Measurements from ENCODE around the gene MAPK1IP1L.
A peak's percentile ranks its signal among the peaks of the same experiment; 100 is the strongest.

MAPK1IP1L gene

DNA sequence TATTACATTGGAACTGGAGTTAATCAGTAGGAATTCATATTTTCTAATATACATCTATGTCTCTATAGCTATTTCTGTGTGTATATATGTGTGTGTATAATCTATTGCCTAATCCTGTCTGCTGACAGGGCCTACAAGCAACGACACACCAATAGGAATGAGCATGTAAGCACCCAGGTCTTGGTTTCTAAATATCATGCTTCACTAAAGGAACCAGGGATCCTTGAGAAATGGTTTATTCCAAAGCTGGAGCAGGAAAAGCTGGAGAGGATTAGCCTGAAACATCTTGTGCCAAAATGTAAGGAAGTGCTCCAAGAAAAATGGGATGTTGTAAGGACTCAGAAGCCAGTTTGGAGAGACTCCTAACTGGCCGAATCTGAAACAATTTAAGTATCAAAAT lies 48.3 kb downstream of the MAPK1IP1L start:
- H3K4me3 ChIP-seq (ENCODE audit: low read depth, low read length): no peak overlapping the region
- H3K4me1 ChIP-seq (ENCODE audit: control insufficient read depth, insufficient read depth, low read length): peaks cover 15% of the 10 kb centered on the region
- CTCF ChIA-PET: no interaction called here
- H3K9me3 ChIP-seq (ENCODE audit: control insufficient read depth, insufficient read depth, low read depth, low read length): no peaks in the 10 kb centered on the region
- H3K27ac ChIP-seq (ENCODE audit: extremely low read depth, low read depth, low read length): no peak overlapping the region
- H3K36me3 ChIP-seq (ENCODE audit: control insufficient read depth in 2 of 2, insufficient read depth in 1 of 2, low read length in 2 of 2): no peaks in the 10 kb centered on the region
- POLR2A ChIA-PET: interaction anchor here (0.9 kb wide), 1 partner anchor 48 kb away, joined by 3 read pairs; the partner anchor contains the start of gene MAPK1IP1L
- TF ChIP-seq ZIC2 (tag by site-specific recombination; IDR thresholded peaks at IDR 0.05): no peak
- TF ChIP-seq, protein P1, sequence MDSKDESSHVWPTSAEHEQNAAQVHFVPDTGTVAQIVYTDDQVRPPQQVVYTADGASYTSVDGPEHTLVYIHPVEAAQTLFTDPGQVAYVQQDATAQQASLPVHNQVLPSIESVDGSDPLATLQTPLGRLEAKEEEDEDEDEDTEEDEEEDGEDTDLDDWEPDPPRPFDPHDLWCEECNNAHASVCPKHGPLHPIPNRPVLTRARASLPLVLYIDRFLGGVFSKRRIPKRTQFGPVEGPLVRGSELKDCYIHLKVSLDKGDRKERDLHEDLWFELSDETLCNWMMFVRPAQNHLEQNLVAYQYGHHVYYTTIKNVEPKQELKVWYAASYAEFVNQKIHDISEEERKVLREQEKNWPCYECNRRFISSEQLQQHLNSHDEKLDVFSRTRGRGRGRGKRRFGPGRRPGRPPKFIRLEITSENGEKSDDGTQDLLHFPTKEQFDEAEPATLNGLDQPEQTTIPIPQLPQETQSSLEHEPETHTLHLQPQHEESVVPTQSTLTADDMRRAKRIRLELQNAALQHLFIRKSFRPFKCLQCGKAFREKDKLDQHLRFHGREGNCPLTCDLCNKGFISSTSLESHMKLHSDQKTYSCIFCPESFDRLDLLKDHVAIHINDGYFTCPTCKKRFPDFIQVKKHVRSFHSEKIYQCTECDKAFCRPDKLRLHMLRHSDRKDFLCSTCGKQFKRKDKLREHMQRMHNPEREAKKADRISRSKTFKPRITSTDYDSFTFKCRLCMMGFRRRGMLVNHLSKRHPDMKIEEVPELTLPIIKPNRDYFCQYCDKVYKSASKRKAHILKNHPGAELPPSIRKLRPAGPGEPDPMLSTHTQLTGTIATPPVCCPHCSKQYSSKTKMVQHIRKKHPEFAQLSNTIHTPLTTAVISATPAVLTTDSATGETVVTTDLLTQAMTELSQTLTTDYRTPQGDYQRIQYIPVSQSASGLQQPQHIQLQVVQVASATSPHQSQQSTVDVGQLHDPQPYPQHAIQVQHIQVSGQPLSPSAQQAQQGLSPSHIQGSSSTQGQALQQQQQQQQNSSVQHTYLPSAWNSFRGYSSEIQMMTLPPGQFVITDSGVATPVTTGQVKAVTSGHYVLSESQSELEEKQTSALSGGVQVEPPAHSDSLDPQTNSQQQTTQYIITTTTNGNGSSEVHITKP (tag by site-specific recombination; IDR thresholded peaks at IDR 0.05): peak; percentile 36

DNA sequence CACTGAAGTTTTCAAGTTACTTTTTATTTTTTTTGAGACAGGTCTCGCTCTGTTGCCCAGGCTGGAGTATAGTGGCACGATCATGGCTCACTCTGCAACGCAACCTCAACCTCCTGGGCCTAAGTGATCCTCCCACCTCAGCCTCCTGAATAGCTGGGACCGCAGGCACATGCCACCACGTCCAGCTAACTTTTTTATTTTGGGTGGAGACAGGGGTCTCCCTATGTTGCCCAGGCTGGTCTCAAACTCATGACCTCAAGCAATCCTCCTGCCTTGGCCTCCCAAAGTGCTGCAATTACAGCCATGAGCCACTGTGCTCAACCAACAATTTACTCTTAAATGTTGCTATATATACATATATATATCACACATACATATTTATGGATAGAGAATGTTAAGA lies 50.3 kb downstream of the MAPK1IP1L start:
- POLR2A ChIA-PET: no interaction called here
- Histone ChIP-seq H3K9me3 (ENCODE audit: control insufficient read depth, insufficient read depth, low read depth, low read length) (no peaks in the 10 kb centered on the region), H3K4me3 (ENCODE audit: low read depth, low read length) (no peak overlapping the region), H3K27ac (ENCODE audit: extremely low read depth, low read depth, low read length) (peak overlapping the region; percentile 54), H3K4me1 (ENCODE audit: control insufficient read depth, insufficient read depth, low read length) (peaks cover 15% of the 10 kb centered on the region), H3K36me3 (ENCODE audit: control insufficient read depth in 2 of 2, insufficient read depth in 1 of 2, low read length in 2 of 2) (no peaks in the 10 kb centered on the region)
- CTCF ChIA-PET: interaction anchor here (0.6 to 2.5 kb wide), 2 partner anchors 12 kb away, joined by 3 to 9 read pairs; no protein-coding TSS in a partner anchor
- TF ChIP-seq ZNF138 (tag by site-specific recombination; IDR thresholded peaks at IDR 0.05; ENCODE audit: borderline replicate concordance): no peak
- no peak for TF ChIP-seq ZNF501 (tag by site-specific recombination; IDR thresholded peaks at IDR 0.05)
- TF ChIP-seq, protein P2, sequence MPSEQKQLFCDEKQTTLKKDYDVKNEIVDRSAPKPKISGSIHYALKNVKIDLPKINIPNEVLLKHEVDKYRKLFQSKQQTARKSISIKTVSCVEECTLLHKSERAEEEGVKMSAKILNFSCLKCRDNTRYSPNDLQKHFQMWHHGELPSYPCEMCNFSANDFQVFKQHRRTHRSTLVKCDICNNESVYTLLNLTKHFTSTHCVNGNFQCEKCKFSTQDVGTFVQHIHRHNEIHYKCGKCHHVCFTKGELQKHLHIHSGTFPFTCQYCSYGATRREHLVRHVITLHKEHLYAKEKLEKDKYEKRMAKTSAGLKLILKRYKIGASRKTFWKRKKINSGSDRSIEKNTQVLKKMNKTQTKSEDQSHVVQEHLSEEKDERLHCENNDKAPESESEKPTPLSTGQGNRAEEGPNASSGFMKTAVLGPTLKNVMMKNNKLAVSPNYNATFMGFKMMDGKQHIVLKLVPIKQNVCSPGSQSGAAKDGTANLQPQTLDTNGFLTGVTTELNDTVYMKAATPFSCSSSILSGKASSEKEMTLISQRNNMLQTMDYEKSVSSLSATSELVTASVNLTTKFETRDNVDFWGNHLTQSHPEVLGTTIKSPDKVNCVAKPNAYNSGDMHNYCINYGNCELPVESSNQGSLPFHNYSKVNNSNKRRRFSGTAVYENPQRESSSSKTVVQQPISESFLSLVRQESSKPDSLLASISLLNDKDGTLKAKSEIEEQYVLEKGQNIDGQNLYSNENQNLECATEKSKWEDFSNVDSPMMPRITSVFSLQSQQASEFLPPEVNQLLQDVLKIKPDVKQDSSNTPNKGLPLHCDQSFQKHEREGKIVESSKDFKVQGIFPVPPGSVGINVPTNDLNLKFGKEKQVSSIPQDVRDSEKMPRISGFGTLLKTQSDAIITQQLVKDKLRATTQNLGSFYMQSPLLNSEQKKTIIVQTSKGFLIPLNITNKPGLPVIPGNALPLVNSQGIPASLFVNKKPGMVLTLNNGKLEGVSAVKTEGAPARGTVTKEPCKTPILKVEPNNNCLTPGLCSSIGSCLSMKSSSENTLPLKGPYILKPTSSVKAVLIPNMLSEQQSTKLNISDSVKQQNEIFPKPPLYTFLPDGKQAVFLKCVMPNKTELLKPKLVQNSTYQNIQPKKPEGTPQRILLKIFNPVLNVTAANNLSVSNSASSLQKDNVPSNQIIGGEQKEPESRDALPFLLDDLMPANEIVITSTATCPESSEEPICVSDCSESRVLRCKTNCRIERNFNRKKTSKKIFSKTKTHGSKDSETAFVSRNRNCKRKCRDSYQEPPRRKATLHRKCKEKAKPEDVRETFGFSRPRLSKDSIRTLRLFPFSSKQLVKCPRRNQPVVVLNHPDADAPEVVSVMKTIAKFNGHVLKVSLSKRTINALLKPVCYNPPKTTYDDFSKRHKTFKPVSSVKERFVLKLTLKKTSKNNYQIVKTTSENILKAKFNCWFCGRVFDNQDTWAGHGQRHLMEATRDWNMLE (tag by site-specific recombination; conservative IDR thresholded peaks at IDR 0.05; ENCODE audit: low read depth): no peak
- TF ChIP-seq, protein P3, sequence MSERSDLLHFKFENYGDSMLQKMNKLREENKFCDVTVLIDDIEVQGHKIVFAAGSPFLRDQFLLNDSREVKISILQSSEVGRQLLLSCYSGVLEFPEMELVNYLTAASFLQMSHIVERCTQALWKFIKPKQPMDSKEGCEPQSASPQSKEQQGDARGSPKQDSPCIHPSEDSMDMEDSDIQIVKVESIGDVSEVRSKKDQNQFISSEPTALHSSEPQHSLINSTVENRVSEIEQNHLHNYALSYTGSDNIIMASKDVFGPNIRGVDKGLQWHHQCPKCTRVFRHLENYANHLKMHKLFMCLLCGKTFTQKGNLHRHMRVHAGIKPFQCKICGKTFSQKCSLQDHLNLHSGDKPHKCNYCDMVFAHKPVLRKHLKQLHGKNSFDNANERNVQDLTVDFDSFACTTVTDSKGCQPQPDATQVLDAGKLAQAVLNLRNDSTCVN (tag by site-specific recombination; optimal IDR thresholded peaks at IDR 0.05): no peak
- TF ChIP-seq SP7 (tag by site-specific recombination; IDR thresholded peaks at IDR 0.05): no peak
- no peak for TF ChIP-seq ZNF184 (tag by site-specific recombination; IDR thresholded peaks at IDR 0.05)

DNA sequence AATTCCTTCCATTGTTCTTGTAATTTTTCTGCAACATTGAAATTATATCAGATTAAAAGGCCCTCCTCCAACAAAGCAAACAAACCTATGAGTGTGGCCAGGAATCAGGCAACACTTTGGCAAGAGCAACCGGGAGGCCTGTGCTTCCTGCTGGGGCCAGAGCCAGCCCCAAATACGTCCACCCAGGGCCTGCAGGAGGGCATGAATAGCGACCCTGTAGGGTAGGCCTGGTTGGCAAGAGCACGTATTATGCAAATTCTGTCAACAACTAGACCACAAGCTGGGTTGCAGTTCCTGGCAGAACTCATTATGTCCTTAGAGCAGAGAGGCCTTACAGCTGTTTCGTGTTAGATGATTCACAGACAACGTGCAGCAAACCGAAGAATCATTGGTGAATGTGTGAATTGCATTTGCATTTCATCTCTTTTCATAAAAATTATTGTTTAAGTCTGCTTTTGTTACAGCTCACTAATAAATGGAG lies 50.7 kb downstream of the MAPK1IP1L start:
- ChIA-PET POLR2A (interaction anchor here (1.0 to 1.3 kb wide), 3 partner anchors 7 to 51 kb away, joined by 3 to 9 read pairs (median 5); partner anchors contain the start of gene MAPK1IP1L), CTCF (interaction anchor here (1.2 to 2.5 kb wide), 2 partner anchors 13 to 168 kb away, joined by 3 to 9 read pairs; no protein-coding TSS in a partner anchor)
- H3K4me1 ChIP-seq (ENCODE audit: control insufficient read depth, insufficient read depth, low read length): peaks cover 15% of the 10 kb centered on the region
- H3K4me3 ChIP-seq (ENCODE audit: low read depth, low read length): no peak overlapping the region
- no peaks in the 10 kb centered on the region for H3K36me3 ChIP-seq (ENCODE audit: control insufficient read depth in 2 of 2, insufficient read depth in 1 of 2, low read length in 2 of 2)
- peak overlapping the region; percentile 54 for H3K27ac ChIP-seq (ENCODE audit: extremely low read depth, low read depth, low read length)
- H3K9me3 ChIP-seq (ENCODE audit: control insufficient read depth, insufficient read depth, low read depth, low read length): no peaks in the 10 kb centered on the region
- TF ChIP-seq ZFP69B (tag by site-specific recombination; IDR thresholded peaks at IDR 0.05): no peak
- 0 out of 2 replicates have a peak, but pooled peaks have one; percentile 40 for TF ChIP-seq ZNF600 (tag by site-specific recombination; IDR thresholded peaks at IDR 0.05)
- TF ChIP-seq, protein P4, sequence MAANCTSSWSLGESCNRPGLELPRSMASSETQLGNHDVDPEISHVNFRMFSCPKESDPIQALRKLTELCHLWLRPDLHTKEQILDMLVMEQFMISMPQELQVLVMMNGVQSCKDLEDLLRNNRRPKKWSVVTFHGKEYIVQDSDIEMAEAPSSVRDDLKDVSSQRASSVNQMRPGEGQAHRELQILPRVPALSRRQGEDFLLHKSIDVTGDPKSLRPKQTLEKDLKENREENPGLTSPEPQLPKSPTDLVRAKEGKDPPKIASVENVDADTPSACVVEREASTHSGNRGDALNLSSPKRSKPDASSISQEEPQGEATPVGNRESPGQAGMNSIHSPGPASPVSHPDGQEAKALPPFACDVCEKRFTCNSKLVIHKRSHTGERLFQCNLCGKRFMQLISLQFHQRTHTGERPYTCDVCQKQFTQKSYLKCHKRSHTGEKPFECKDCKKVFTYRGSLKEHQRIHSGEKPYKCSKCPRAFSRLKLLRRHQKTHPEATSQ (tag by site-specific recombination; IDR thresholded peaks at IDR 0.05): no peak
- no peak for TF ChIP-seq SP3 (tag by site-specific recombination; IDR thresholded peaks at IDR 0.05)
- no peak for TF ChIP-seq ZNF391 (tag by site-specific recombination; IDR thresholded peaks at IDR 0.05; ENCODE audit: borderline replicate concordance, low read depth)
- no peak for TF ChIP-seq ZNF843 (tag by site-specific recombination; IDR thresholded peaks at IDR 0.05)
- no peak for TF ChIP-seq ZNF624 (tag by site-specific recombination; IDR thresholded peaks at IDR 0.05)
- TF ChIP-seq ZNF585B (tag by site-specific recombination; IDR thresholded peaks at IDR 0.05): no peak
- TF ChIP-seq ZNF549 (tag by site-specific recombination; IDR thresholded peaks at IDR 0.05): no peak
- TF ChIP-seq ZNF221 (tag by site-specific recombination; IDR thresholded peaks at IDR 0.05; ENCODE audit: borderline replicate concordance): no peak
- no peak for TF ChIP-seq ZNF266 (tag by site-specific recombination; IDR thresholded peaks at IDR 0.05; ENCODE audit: low read depth)
- TF ChIP-seq ZNF514 (tag by site-specific recombination; IDR thresholded peaks at IDR 0.05): no peak
- no peak for TF ChIP-seq ZNF248 (tag by site-specific recombination; IDR thresholded peaks at IDR 0.05)
